ENCODE measurements around the gene TNXB.
A peak's percentile ranks its signal among the peaks of the same experiment; 100 is the strongest.

Gene TNXB

GRCh38 chr6:32126880-32127279, 17.7 kb upstream of the TNXB start:
- Histone ChIP-seq H3K4me1 (ENCODE audit: control insufficient read depth in 1 of 2, insufficient read depth in 2 of 2, low read length in 2 of 2) (peaks cover 18% of the 10 kb centered on the region in 2 experiments), H3K27me3 (ENCODE audit: insufficient read depth, low read length) (no peaks in the 10 kb centered on the region), H2BK5ac (ENCODE audit: low read depth, low read length, poor library complexity) (no peak overlapping the region), H3K36me3 (ENCODE audit: control insufficient read depth in 1 of 2, insufficient read depth in 2 of 2, low read length in 2 of 2) (peaks cover 5 to 22% of the 10 kb centered on the region in 2 experiments), H2AK5ac (ENCODE audit: low read length) (no peak overlapping the region), H3K4ac (ENCODE audit: low read depth, low read length) (peak overlapping the region; percentile 43), H3K9me3 (ENCODE audit: insufficient read depth, low read depth, low read length) (no peaks in the 10 kb centered on the region), H3K79me1 (ENCODE audit: low read length) (peaks cover 13% of the 10 kb centered on the region), H3K23ac (ENCODE audit: low read length) (no peak overlapping the region), H4K8ac (ENCODE audit: low read depth, low read length) (no peak overlapping the region), H3K9ac (ENCODE audit: low read length) (no peak overlapping the region), H2BK120ac (ENCODE audit: insufficient read depth, low read length, poor library complexity) (no peak overlapping the region), H2AFZ (ENCODE audit: insufficient read depth, low read length, poor library complexity) (no peak overlapping the region), H2BK12ac (ENCODE audit: low read length) (no peak overlapping the region), H4K12ac (ENCODE audit: low read depth, low read length) (no peak overlapping the region), H3K27ac (ENCODE audit: low read depth, low read length) (no peak overlapping the region), H4K91ac (ENCODE audit: low read depth, low read length) (no peak overlapping the region), H3K14ac (ENCODE audit: low read length) (no peak overlapping the region), H3K18ac (ENCODE audit: low read length) (no peak overlapping the region), H3K4me3 (ENCODE audit: low read depth, low read length) (no peak overlapping the region), H3K4me2 (ENCODE audit: low read length) (peak overlapping the region; percentile 78), H3K79me2 (ENCODE audit: control insufficient read depth, insufficient read depth, low read length, poor library complexity) (peaks cover 10% of the 10 kb centered on the region)
- no CpG with 5 or more reads among the region's 8 CpGs for WGBS (ENCODE audit: extremely low coverage, insufficient coverage, insufficient read length)
- DNase-seq: no peak

- Histone ChIP-seq H3K23ac (ENCODE audit: low read length) (no peak overlapping the region), H3K4ac (ENCODE audit: low read depth, low read length) (no peak overlapping the region), H3K4me2 (ENCODE audit: low read length) (no peak overlapping the region), H3K14ac (ENCODE audit: low read length) (no peak overlapping the region), H4K12ac (ENCODE audit: low read depth, low read length) (no peak overlapping the region), H3K27me3 (ENCODE audit: insufficient read depth, low read length) (no peaks in the 10 kb centered on the region), H2AFZ (ENCODE audit: insufficient read depth, low read length, poor library complexity) (no peak overlapping the region), H3K9ac (ENCODE audit: low read length) (no peak overlapping the region), H3K79me2 (ENCODE audit: control insufficient read depth, insufficient read depth, low read length, poor library complexity) (peaks cover 5% of the 10 kb centered on the region), H3K36me3 (ENCODE audit: control insufficient read depth in 1 of 2, insufficient read depth in 2 of 2, low read length in 2 of 2) (peaks cover 20 to 37% of the 10 kb centered on the region in 2 experiments), H2BK120ac (ENCODE audit: insufficient read depth, low read length, poor library complexity) (no peak overlapping the region), H2BK5ac (ENCODE audit: low read depth, low read length, poor library complexity) (no peak overlapping the region), H3K4me3 (ENCODE audit: low read depth, low read length) (no peak overlapping the region), H2AK5ac (ENCODE audit: low read length) (no peak overlapping the region), H4K91ac (ENCODE audit: low read depth, low read length) (no peak overlapping the region), H2BK12ac (ENCODE audit: low read length) (no peak overlapping the region), H3K9me3 (ENCODE audit: insufficient read depth, low read depth, low read length) (no peaks in the 10 kb centered on the region), H4K8ac (ENCODE audit: low read depth, low read length) (no peak overlapping the region), H3K27ac (ENCODE audit: low read depth, low read length) (no peak overlapping the region), H3K4me1 (ENCODE audit: control insufficient read depth in 1 of 2, insufficient read depth in 2 of 2, low read length in 2 of 2) (peaks cover 10% of the 10 kb centered on the region in 2 experiments), H3K18ac (ENCODE audit: low read length) (no peak overlapping the region), H3K79me1 (ENCODE audit: low read length) (peaks cover 4% of the 10 kb centered on the region)
- no peak for DNase-seq
- WGBS (ENCODE audit: extremely low coverage, insufficient coverage, insufficient read length): no CpG with 5 or more reads among the region's 4 CpGs
These were observed 14.5 kb upstream of the TNXB start for GRCh38 chr6:32123681-32124080.

GRCh38 chr6:32120573-32121059, 11.5 kb upstream of the TNXB start:
- Histone ChIP-seq H3K79me2 (ENCODE audit: control insufficient read depth, insufficient read depth, low read length, poor library complexity) (no peaks in the 10 kb centered on the region), H3K4me2 (ENCODE audit: low read length) (no peak overlapping the region), H3K27me3 (ENCODE audit: insufficient read depth, low read length) (no peaks in the 10 kb centered on the region), H3K18ac (ENCODE audit: low read length) (no peak overlapping the region), H3K14ac (ENCODE audit: low read length) (no peak overlapping the region), H2AFZ (ENCODE audit: insufficient read depth, low read length, poor library complexity) (no peak overlapping the region), H4K12ac (ENCODE audit: low read depth, low read length) (no peak overlapping the region), H3K4ac (ENCODE audit: low read depth, low read length) (no peak overlapping the region), H3K4me1 (ENCODE audit: control insufficient read depth in 1 of 2, insufficient read depth in 2 of 2, low read length in 2 of 2) (no peaks in the 10 kb centered on the region), H3K27ac (ENCODE audit: low read depth, low read length) (no peak overlapping the region), H4K8ac (ENCODE audit: low read depth, low read length) (no peak overlapping the region), H3K23ac (ENCODE audit: low read length) (no peak overlapping the region), H3K36me3 (ENCODE audit: control insufficient read depth in 1 of 2, insufficient read depth in 2 of 2, low read length in 2 of 2) (peaks cover 43 to 56% of the 10 kb centered on the region in 2 experiments), H2BK5ac (ENCODE audit: low read depth, low read length, poor library complexity) (no peak overlapping the region), H2BK120ac (ENCODE audit: insufficient read depth, low read length, poor library complexity) (no peak overlapping the region), H4K91ac (ENCODE audit: low read depth, low read length) (no peak overlapping the region), H2AK5ac (ENCODE audit: low read length) (no peak overlapping the region), H3K4me3 (ENCODE audit: low read depth, low read length) (no peak overlapping the region), H2BK12ac (ENCODE audit: low read length) (no peak overlapping the region), H3K79me1 (ENCODE audit: low read length) (no peaks in the 10 kb centered on the region), H3K9ac (ENCODE audit: low read length) (no peak overlapping the region), H3K9me3 (ENCODE audit: insufficient read depth, low read depth, low read length) (no peaks in the 10 kb centered on the region)
- no peak for DNase-seq
- WGBS (ENCODE audit: extremely low coverage, insufficient coverage, insufficient read length): no CpG with 5 or more reads among the region's 12 CpGs

GRCh38 chr6:32118782-32119628, 9.9 kb upstream of the TNXB start:
- no peak overlapping the region for H2BK120ac ChIP-seq (ENCODE audit: insufficient read depth, low read length, poor library complexity)

More at GRCh38 chr6:32118782-32119628, 9.9 kb upstream of the TNXB start:
- Histone ChIP-seq H3K4me1 (ENCODE audit: control insufficient read depth in 1 of 2, insufficient read depth in 2 of 2, low read length in 2 of 2) (peaks cover 3 to 6% of the 10 kb centered on the region in 2 experiments), H3K18ac (ENCODE audit: low read length) (no peak overlapping the region), H3K27ac (ENCODE audit: low read depth, low read length) (no peak overlapping the region), H4K91ac (ENCODE audit: low read depth, low read length) (no peak overlapping the region), H3K79me1 (ENCODE audit: low read length) (no peaks in the 10 kb centered on the region), H3K9ac (ENCODE audit: low read length) (no peak overlapping the region), H4K12ac (ENCODE audit: low read depth, low read length) (no peak overlapping the region), H3K4ac (ENCODE audit: low read depth, low read length) (no peak overlapping the region), H3K4me3 (ENCODE audit: low read depth, low read length) (no peak overlapping the region), H2AK5ac (ENCODE audit: low read length) (no peak overlapping the region), H4K8ac (ENCODE audit: low read depth, low read length) (no peak overlapping the region), H3K27me3 (ENCODE audit: insufficient read depth, low read length) (no peaks in the 10 kb centered on the region), H3K14ac (ENCODE audit: low read length) (no peak overlapping the region), H3K9me3 (ENCODE audit: insufficient read depth, low read depth, low read length) (no peaks in the 10 kb centered on the region), H3K79me2 (ENCODE audit: control insufficient read depth, insufficient read depth, low read length, poor library complexity) (no peaks in the 10 kb centered on the region), H3K23ac (ENCODE audit: low read length) (no peak overlapping the region), H3K36me3 (ENCODE audit: control insufficient read depth in 1 of 2, insufficient read depth in 2 of 2, low read length in 2 of 2) (peaks cover 50 to 57% of the 10 kb centered on the region in 2 experiments), H2BK5ac (ENCODE audit: low read depth, low read length, poor library complexity) (no peak overlapping the region), H2BK12ac (ENCODE audit: low read length) (no peak overlapping the region), H2AFZ (ENCODE audit: insufficient read depth, low read length, poor library complexity) (no peak overlapping the region), H3K4me2 (ENCODE audit: low read length) (no peak overlapping the region)
- DNase-seq: peak; percentile 80 to 86
- WGBS (ENCODE audit: extremely low coverage, insufficient coverage, insufficient read length): no CpG with 5 or more reads among the region's 17 CpGs
